Retinal pigment epithelial cell (primary cell): Measurements from ENCODE around the gene TNFAIP8.
A peak's percentile ranks its signal among the peaks of the same experiment; 100 is the strongest.
"Not testable (repeated sequence)": the region's sequence is repeated elsewhere in the genome, so short reads cannot be mapped to it uniquely, and the experiment has no call there.

Experiments
- DNase-seq: peaks from one replicate; pipeline ENCODE4 v3.0.0-alpha.2; 2010; ENCODE audit warnings: low read depth
- H3K4me3 ChIP-seq: 2 replicates; pipeline ENCODE4 v1.5.1; 2011; ENCODE audit warnings: mild to moderate bottlenecking, low read length, control low read depth, moderate library complexity
- CTCF ChIP-seq: conservative IDR thresholded peaks from 2 replicates; pipeline ENCODE4 v1.5.1; 2011; ENCODE audit warnings: low read depth, low read length, control low read depth, inconsistent platforms

The TNFAIP8 gene

GRCh38 chr5:119427060-119427459 lies 71.2 kb downstream of the TNFAIP8 start:
- DNase-seq: no peak
- TF ChIP-seq CTCF: no peak
- H3K4me3 ChIP-seq: no peak overlapping the region

GRCh38 chr5:119427596-119427995 lies 71.8 kb downstream of the TNFAIP8 start:
- not testable (repeated sequence) for DNase-seq, H3K4me3 ChIP-seq

GRCh38 chr5:119428166-119428565 lies 72.3 kb downstream of the TNFAIP8 start:
- not testable (repeated sequence) for DNase-seq, H3K4me3 ChIP-seq

GRCh38 chr5:119428574-119428973 lies 72.8 kb downstream of the TNFAIP8 start:
- H3K4me3 ChIP-seq, DNase-seq: not testable (repeated sequence)

GRCh38 chr5:119432674-119433237 lies 76.9 kb downstream of the TNFAIP8 start:
- H3K4me3 ChIP-seq, DNase-seq: not testable (repeated sequence)

GRCh38 chr5:119435436-119436132 lies 79.8 kb downstream of the TNFAIP8 start:
- TF ChIP-seq CTCF: peak; percentile 83
- no peak for DNase-seq
- no peak overlapping the region for H3K4me3 ChIP-seq

GRCh38 chr5:119437785-119438586 lies 82.2 kb downstream of the TNFAIP8 start:
- DNase-seq, H3K4me3 ChIP-seq: not testable (repeated sequence)

GRCh38 chr5:119438587-119438917 lies 82.7 kb downstream of the TNFAIP8 start:
- not testable (repeated sequence) for DNase-seq

GRCh38 chr5:119439140-119439631 lies 83.4 kb downstream of the TNFAIP8 start:
- no peak for DNase-seq
- H3K4me3 ChIP-seq: no peak overlapping the region
- TF ChIP-seq CTCF: no peak

More at GRCh38 chr5:119438587-119438917, 82.7 kb downstream of the TNFAIP8 start:
- not testable (repeated sequence) for H3K4me3 ChIP-seq

GRCh38 chr5:119439632-119440031 lies 83.8 kb downstream of the TNFAIP8 start:
- not testable (repeated sequence) for H3K4me3 ChIP-seq, DNase-seq

- DNase-seq, H3K4me3 ChIP-seq: not testable (repeated sequence)
These were observed 88.8 kb downstream of the TNFAIP8 start for GRCh38 chr5:119444643-119445042.
